ENCODE results near the gene MYL5.
A peak's percentile ranks its signal among the peaks of the same experiment; 100 is the strongest.

The MYL5 gene

DNA sequence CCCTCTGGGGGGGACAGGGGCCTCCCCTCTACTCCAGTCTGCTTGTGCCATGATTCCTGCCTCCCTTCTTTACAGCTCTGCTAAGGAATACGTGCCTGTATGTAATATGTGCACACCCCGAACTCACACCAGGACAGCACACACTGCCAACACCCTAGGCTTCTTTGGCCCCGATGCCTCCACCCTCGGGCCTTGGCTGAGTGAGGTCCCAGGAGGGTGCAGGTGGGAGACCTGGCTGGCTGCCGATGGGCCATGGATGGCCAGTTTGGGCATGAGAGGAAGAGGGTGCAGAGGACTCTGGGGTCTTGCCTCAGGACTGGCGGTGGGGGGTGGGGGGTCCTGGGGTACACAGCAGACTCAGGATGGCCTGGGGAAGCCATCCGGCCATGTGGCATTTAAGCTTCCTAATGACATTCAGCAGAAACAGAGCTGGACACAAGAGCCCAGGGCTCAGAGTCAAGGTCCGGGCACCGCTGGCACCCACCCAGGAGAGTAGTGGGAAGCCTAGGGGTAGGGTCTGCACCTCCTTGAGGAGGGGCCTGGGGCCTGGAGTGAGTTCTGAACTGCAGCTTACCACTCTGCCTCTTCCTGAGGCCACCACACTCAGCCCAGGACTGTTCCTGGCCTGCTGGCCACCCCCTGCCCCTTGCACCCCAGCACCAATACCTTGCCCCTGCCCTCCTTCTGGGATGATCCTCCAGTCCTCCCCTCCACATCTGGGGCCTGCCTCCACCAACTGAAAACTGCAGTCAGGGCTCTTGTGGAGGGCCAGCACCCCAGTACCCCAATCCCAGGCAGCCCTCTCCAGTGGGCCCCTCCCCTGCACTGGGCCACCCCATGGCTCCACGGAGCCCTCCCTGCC, 29.2 kb downstream of the MYL5 start:
- ChIA-PET CTCF (no interaction called here), POLR2A (no interaction called here)
- H3K36me3 ChIP-seq (ENCODE audit: control insufficient read depth in 2 of 2, insufficient read depth in 1 of 2, low read length in 2 of 2) = peaks cover 0 to 5% of the 10 kb centered on the region in 2 experiments; a peak in 1 of 3 replicates
- H3K9me3 ChIP-seq (ENCODE audit: control insufficient read depth, insufficient read depth, low read depth, low read length) = no peaks in the 10 kb centered on the region
- no peak overlapping the region for H3K4me3 ChIP-seq (ENCODE audit: low read depth, low read length)
- TF ChIP-seq SP3 (tag by site-specific recombination; IDR thresholded peaks at IDR 0.05) (no peak), KLF10 (tag by site-specific recombination; IDR thresholded peaks at IDR 0.05) (no peak), MYNN (tag by site-specific recombination; IDR thresholded peaks at IDR 0.05; ENCODE audit: borderline replicate concordance) (no peak), SETDB1 (IDR thresholded peaks at IDR 0.05; ENCODE audit: insufficient read length, low read length) (no peak), ZNF426 (tag by site-specific recombination; IDR thresholded peaks at IDR 0.05) (no peak), KLF1 (tag by site-specific recombination; IDR thresholded peaks at IDR 0.05) (no peak), ZNF132 (tag by site-specific recombination; IDR thresholded peaks at IDR 0.05; ENCODE audit: borderline replicate concordance) (no peak), ZNF791 (tag by site-specific recombination; IDR thresholded peaks at IDR 0.05) (no peak), ZNF530 (tag by site-specific recombination; IDR thresholded peaks at IDR 0.05; ENCODE audit: low read depth) (no peak)
- TF ChIP-seq, protein P1, sequence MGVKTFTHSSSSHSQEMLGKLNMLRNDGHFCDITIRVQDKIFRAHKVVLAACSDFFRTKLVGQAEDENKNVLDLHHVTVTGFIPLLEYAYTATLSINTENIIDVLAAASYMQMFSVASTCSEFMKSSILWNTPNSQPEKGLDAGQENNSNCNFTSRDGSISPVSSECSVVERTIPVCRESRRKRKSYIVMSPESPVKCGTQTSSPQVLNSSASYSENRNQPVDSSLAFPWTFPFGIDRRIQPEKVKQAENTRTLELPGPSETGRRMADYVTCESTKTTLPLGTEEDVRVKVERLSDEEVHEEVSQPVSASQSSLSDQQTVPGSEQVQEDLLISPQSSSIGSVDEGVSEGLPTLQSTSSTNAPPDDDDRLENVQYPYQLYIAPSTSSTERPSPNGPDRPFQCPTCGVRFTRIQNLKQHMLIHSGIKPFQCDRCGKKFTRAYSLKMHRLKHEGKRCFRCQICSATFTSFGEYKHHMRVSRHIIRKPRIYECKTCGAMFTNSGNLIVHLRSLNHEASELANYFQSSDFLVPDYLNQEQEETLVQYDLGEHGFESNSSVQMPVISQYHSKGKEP (tag by site-specific recombination; IDR thresholded peaks at IDR 0.05) = no peak
- TF ChIP-seq, protein P2, sequence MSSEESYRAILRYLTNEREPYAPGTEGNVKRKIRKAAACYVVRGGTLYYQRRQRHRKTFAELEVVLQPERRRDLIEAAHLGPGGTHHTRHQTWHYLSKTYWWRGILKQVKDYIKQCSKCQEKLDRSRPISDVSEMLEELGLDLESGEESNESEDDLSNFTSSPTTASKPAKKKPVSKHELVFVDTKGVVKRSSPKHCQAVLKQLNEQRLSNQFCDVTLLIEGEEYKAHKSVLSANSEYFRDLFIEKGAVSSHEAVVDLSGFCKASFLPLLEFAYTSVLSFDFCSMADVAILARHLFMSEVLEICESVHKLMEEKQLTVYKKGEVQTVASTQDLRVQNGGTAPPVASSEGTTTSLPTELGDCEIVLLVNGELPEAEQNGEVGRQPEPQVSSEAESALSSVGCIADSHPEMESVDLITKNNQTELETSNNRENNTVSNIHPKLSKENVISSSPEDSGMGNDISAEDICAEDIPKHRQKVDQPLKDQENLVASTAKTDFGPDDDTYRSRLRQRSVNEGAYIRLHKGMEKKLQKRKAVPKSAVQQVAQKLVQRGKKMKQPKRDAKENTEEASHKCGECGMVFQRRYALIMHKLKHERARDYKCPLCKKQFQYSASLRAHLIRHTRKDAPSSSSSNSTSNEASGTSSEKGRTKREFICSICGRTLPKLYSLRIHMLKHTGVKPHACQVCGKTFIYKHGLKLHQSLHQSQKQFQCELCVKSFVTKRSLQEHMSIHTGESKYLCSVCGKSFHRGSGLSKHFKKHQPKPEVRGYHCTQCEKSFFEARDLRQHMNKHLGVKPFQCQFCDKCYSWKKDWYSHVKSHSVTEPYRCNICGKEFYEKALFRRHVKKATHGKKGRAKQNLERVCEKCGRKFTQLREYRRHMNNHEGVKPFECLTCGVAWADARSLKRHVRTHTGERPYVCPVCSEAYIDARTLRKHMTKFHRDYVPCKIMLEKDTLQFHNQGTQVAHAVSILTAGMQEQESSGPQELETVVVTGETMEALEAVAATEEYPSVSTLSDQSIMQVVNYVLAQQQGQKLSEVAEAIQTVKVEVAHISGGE (tag by site-specific recombination; conservative IDR thresholded peaks at IDR 0.05; ENCODE audit: low read depth) = no peak
- no peaks in the 10 kb centered on the region for H3K4me1 ChIP-seq (ENCODE audit: control insufficient read depth, insufficient read depth, low read length)
- no peak overlapping the region for H3K27ac ChIP-seq (ENCODE audit: extremely low read depth, low read depth, low read length)

DNA sequence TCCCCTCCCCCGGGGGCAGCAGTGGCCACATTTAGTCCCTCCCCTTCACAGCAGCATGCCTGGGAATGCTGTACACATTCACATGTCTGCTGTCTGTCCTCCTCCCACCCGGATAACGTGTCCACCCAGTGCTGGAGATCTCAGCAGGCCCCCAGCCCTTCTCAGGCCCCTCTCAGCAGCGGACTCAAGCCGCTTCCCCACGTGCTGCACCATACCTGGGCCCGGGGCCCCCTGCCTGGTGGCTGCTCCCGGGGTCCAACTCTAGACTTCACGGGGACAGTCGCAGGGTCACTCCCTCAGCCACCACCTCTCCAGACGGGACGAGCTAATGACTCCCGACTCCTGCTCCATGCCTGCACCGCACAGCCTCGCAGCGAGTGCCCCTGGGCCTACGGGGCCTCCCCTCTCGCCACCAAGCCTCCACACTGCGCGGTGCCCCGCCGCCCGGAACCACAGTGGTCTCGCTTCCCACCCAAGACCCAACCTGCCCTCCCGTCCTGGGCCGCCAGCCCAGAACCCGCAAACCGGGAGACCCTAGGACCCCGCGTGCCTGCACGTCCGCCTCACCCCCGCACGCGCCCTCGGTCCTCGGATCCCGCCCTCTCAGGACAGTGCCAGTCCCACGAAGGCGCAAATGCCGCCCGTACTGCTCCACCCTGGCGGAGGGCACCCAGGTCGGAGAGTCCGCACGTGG, 30.0 kb downstream of the MYL5 start:
- CTCF ChIA-PET = no interaction called here
- Histone ChIP-seq H3K4me3 (ENCODE audit: low read depth, low read length) (no peak overlapping the region), H3K9me3 (ENCODE audit: control insufficient read depth, insufficient read depth, low read depth, low read length) (no peaks in the 10 kb centered on the region), H3K36me3 (ENCODE audit: control insufficient read depth in 2 of 2, insufficient read depth in 1 of 2, low read length in 2 of 2) (peaks cover 0 to 12% of the 10 kb centered on the region in 2 experiments; a peak in 1 of 3 replicates), H3K4me1 (ENCODE audit: control insufficient read depth, insufficient read depth, low read length) (no peaks in the 10 kb centered on the region), H3K27ac (ENCODE audit: extremely low read depth, low read depth, low read length) (no peak overlapping the region)
- TF ChIP-seq, protein P3, sequence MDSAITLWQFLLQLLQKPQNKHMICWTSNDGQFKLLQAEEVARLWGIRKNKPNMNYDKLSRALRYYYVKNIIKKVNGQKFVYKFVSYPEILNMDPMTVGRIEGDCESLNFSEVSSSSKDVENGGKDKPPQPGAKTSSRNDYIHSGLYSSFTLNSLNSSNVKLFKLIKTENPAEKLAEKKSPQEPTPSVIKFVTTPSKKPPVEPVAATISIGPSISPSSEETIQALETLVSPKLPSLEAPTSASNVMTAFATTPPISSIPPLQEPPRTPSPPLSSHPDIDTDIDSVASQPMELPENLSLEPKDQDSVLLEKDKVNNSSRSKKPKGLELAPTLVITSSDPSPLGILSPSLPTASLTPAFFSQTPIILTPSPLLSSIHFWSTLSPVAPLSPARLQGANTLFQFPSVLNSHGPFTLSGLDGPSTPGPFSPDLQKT (IDR thresholded peaks at IDR 0.05; ENCODE audit: borderline replicate concordance, low read depth, low read length) = no peak
- TF ChIP-seq ZIC2 (tag by site-specific recombination; IDR thresholded peaks at IDR 0.05) = 0 out of 2 replicates have a peak, but pooled peaks have one; percentile 19
- TF ChIP-seq, protein P4, sequence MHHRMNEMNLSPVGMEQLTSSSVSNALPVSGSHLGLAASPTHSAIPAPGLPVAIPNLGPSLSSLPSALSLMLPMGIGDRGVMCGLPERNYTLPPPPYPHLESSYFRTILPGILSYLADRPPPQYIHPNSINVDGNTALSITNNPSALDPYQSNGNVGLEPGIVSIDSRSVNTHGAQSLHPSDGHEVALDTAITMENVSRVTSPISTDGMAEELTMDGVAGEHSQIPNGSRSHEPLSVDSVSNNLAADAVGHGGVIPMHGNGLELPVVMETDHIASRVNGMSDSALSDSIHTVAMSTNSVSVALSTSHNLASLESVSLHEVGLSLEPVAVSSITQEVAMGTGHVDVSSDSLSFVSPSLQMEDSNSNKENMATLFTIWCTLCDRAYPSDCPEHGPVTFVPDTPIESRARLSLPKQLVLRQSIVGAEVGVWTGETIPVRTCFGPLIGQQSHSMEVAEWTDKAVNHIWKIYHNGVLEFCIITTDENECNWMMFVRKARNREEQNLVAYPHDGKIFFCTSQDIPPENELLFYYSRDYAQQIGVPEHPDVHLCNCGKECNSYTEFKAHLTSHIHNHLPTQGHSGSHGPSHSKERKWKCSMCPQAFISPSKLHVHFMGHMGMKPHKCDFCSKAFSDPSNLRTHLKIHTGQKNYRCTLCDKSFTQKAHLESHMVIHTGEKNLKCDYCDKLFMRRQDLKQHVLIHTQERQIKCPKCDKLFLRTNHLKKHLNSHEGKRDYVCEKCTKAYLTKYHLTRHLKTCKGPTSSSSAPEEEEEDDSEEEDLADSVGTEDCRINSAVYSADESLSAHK (tag by site-specific recombination; IDR thresholded peaks at IDR 0.05) = no peak
- POLR2A ChIA-PET = no interaction called here

All from HEK293 (cell line).